HEK293 (cell line): ENCODE data around the gene STEAP2.

Experiments
- CTCF ChIA-PET: fragments of 350-600 bp; formaldehyde crosslinking; extraction: SDS; loops from one replicate; lab custom pipeline; 2021; ENCODE audit warnings: antibody characterized with exemption; lab: Yijun Ruan, JAX
- POLR2A ChIA-PET: fragments of 300-600 bp; formaldehyde crosslinking; extraction: SDS; loops from one replicate; lab custom pipeline; 2020; ENCODE audit warnings: antibody characterized with exemption, inconsistent platforms; lab: Yijun Ruan, JAX
- H3K27ac ChIP-seq: fragments of 200-500 bp; sonication (Bioruptor generic); 2 replicates; pipeline ENCODE4 v1.5.1; 2014; ENCODE audit warnings: low read depth, low read length, control low read depth, inconsistent platforms; ENCODE audit errors: extremely low read depth
- H3K36me3 ChIP-seq, 2 experiments: fragments of 200-500 bp in 1 of 2; sonication (Bioruptor generic) in 1 of 2; 1 replicate in 1 of 2; 2 replicates in 1 of 2; pipeline ENCODE4 v1.5.1; 2014 to 2017; ENCODE audit warnings: inconsistent platforms in 2 of 2, low read length in 2 of 2; ENCODE audit not compliant: control insufficient read depth in 2 of 2, insufficient read depth in 1 of 2
- H3K4me1 ChIP-seq: fragments of 200-500 bp; sonication (Bioruptor generic); 2 replicates; pipeline ENCODE4 v1.5.1; 2014; ENCODE audit warnings: mild to moderate bottlenecking, low read length, inconsistent platforms; ENCODE audit not compliant: control insufficient read depth, insufficient read depth
- H3K4me3 ChIP-seq: 2 replicates; pipeline ENCODE4 v1.5.1; 2011; ENCODE audit warnings: low read depth, mild to moderate bottlenecking, control low read depth, low read length, moderate library complexity
- H3K9me3 ChIP-seq: fragments of 200-500 bp; sonication (Bioruptor generic); 2 replicates; pipeline ENCODE4 v1.5.1; 2014; ENCODE audit warnings: low read depth, low read length, inconsistent platforms; ENCODE audit not compliant: control insufficient read depth, insufficient read depth
- PRDM4 ChIP-seq: fragments of 450-650 bp; formaldehyde crosslinking; IDR thresholded peaks from 2 replicates; pipeline ENCODE4 v1.5.1; 2017; ENCODE audit warnings: missing biosample characterization, missing genetic modification characterization
- TCF7L2 ChIP-seq: IDR thresholded peaks from 2 replicates; pipeline ENCODE4 v1.6.1; 2011; ENCODE audit warnings: low read depth, mild to moderate bottlenecking, inconsistent platforms, low read length, moderate library complexity, borderline replicate concordance
- WT1 ChIP-seq: fragments of 450-650 bp; formaldehyde crosslinking; IDR thresholded peaks from 2 replicates; pipeline ENCODE4 v1.5.1; 2016; ENCODE audit warnings: missing biosample characterization, missing genetic modification characterization
- ZBTB10 ChIP-seq: fragments of 450-650 bp; formaldehyde crosslinking; IDR thresholded peaks from 2 replicates; pipeline ENCODE4 v1.5.1; 2016; ENCODE audit warnings: missing biosample characterization, missing genetic modification characterization
- ZBTB26 ChIP-seq: fragments of 450-650 bp; formaldehyde crosslinking; optimal IDR thresholded peaks from 2 replicates; pipeline ENCODE3; 2016; ENCODE audit warnings: missing biosample characterization, mild to moderate bottlenecking, missing genetic modification characterization
- ZNF146 ChIP-seq: fragments of 450-650 bp; formaldehyde crosslinking; IDR thresholded peaks from 2 replicates; pipeline ENCODE4 v1.5.1; 2016; ENCODE audit warnings: missing biosample characterization, missing genetic modification characterization
- ZNF280D ChIP-seq: fragments of 450-650 bp; formaldehyde crosslinking; IDR thresholded peaks from 2 replicates; pipeline ENCODE4 v1.5.1; 2016; ENCODE audit warnings: missing biosample characterization, missing genetic modification characterization
- ZNF37A ChIP-seq: fragments of 450-650 bp; IDR thresholded peaks from 2 replicates; pipeline ENCODE4 v1.5.1; 2018; ENCODE audit warnings: missing biosample characterization, missing genetic modification characterization
- ZNF416 ChIP-seq: fragments of 450-650 bp; formaldehyde crosslinking; IDR thresholded peaks from 2 replicates; pipeline ENCODE4 v1.5.1; 2016; ENCODE audit warnings: missing biosample characterization, missing genetic modification characterization
- ZNF555 ChIP-seq: fragments of 450-650 bp; formaldehyde crosslinking; conservative IDR thresholded peaks from 2 replicates; pipeline ENCODE4 v1.5.1; 2017; ENCODE audit warnings: missing biosample characterization, mild to moderate bottlenecking, missing genetic modification characterization, inconsistent platforms
- ZNF830 ChIP-seq: fragments of 450-650 bp; IDR thresholded peaks from 2 replicates; pipeline ENCODE4 v1.5.0; 2018; ENCODE audit warnings: missing biosample characterization, missing genetic modification characterization, low read depth, mild to moderate bottlenecking, moderate library complexity
- ZNF837 ChIP-seq: fragments of 450-650 bp; formaldehyde crosslinking; IDR thresholded peaks from 2 replicates; pipeline ENCODE4 v1.5.1; 2016; ENCODE audit warnings: missing biosample characterization, missing genetic modification characterization
- ZSCAN18 ChIP-seq: fragments of 450-650 bp; formaldehyde crosslinking; IDR thresholded peaks from 2 replicates; pipeline ENCODE4 v1.5.1; 2016; ENCODE audit warnings: missing biosample characterization, missing genetic modification characterization

The STEAP2 gene

GRCh38 chr7:90201500-90202195 lies 9.9 kb upstream of the STEAP2 start (continued):
- TF ChIP-seq ZNF280D (tag by site-specific recombination) = no peak

GRCh38 chr7:90207956-90208355 lies 3.6 kb upstream of the STEAP2 start:
- no peaks in the 10 kb centered on the region for H3K36me3 ChIP-seq
- H3K9me3 ChIP-seq = no peaks in the 10 kb centered on the region
- H3K4me3 ChIP-seq = no peak overlapping the region
- ChIA-PET CTCF (interaction anchor here (0.9 to 1.1 kb wide), 2 partner anchors 20 to 56 kb away, joined by 3 read pairs; no protein-coding TSS in a partner anchor), POLR2A (interaction anchor here (0.6 kb wide), 1 partner anchor 240 kb away, joined by 6 read pairs; no protein-coding TSS in a partner anchor)
- no peak overlapping the region for H3K27ac ChIP-seq
- TF ChIP-seq ZSCAN18 (no peak), ZNF37A (tag by site-specific recombination) (no peak), ZNF830 (no peak), ZNF416 (no peak), ZBTB26 (no peak), ZNF837 (tag by site-specific recombination) (no peak), ZNF146 (tag by site-specific recombination) (no peak), ZNF555 (tag by site-specific recombination) (no peak), PRDM4 (no peak), TCF7L2 (no peak), ZBTB10 (tag by site-specific recombination) (no peak), WT1 (no peak)
- TF ChIP-seq, all 188 proteins: peak for 0
- peaks cover 11% of the 10 kb centered on the region for H3K4me1 ChIP-seq
